Kidney epithelial cell (primary cell): ENCODE measurements around the gene VPS4B. TPM values are rescaled to one million over a fixed set of nuclear protein-coding genes. Genes with fewer than 3 reads are reported as not detected.

ENCODE experiments used
- DNase-seq: peaks from one replicate; pipeline ENCODE4 v3.0.0-alpha.2; 2010; ENCODE audit warnings: low read depth
- H3K27me3 ChIP-seq: 2 replicates; pipeline ENCODE4 v1.6.0; 2011; ENCODE audit warnings: low read length; ENCODE audit not compliant: control insufficient read depth, insufficient read depth
- H3K36me3 ChIP-seq: 2 replicates; pipeline ENCODE4 v1.5.1; 2011; ENCODE audit warnings: low read length; ENCODE audit not compliant: control insufficient read depth, insufficient read depth
- H3K4me3 ChIP-seq: 2 replicates; pipeline ENCODE4 v1.5.1; 2011; ENCODE audit warnings: low read depth, mild to moderate bottlenecking, control low read depth, low read length
- total RNA-seq: library from RNA; depleted of rRNA; stranded (reverse); fragments of >200 nt; gene quantifications from 2 replicates; pipeline ENCODE4 v1.2.3, GENCODE V29; 2015
- TF ChIP-seq, protein P1 (sequence below): IDR thresholded peaks from 2 replicates; pipeline ENCODE4 v1.5.1; 2011; ENCODE audit warnings: mild to moderate bottlenecking, moderate library complexity, low read length, control low read depth, inconsistent platforms; ENCODE audit not compliant: insufficient read depth, poor library complexity, severe bottlenecking

The VPS4B gene
- total RNA-seq, 1 donor from 2014 or later = 63.8 TPM

GRCh38 chr18:63440219-63440618, 17.9 kb upstream of the VPS4B start:
- Histone ChIP-seq H3K36me3 (no peaks in the 10 kb centered on the region), H3K4me3 (no peak overlapping the region), H3K27me3 (no peaks in the 10 kb centered on the region)
- peak; percentile 16 for DNase-seq
- TF ChIP-seq, protein P1, sequence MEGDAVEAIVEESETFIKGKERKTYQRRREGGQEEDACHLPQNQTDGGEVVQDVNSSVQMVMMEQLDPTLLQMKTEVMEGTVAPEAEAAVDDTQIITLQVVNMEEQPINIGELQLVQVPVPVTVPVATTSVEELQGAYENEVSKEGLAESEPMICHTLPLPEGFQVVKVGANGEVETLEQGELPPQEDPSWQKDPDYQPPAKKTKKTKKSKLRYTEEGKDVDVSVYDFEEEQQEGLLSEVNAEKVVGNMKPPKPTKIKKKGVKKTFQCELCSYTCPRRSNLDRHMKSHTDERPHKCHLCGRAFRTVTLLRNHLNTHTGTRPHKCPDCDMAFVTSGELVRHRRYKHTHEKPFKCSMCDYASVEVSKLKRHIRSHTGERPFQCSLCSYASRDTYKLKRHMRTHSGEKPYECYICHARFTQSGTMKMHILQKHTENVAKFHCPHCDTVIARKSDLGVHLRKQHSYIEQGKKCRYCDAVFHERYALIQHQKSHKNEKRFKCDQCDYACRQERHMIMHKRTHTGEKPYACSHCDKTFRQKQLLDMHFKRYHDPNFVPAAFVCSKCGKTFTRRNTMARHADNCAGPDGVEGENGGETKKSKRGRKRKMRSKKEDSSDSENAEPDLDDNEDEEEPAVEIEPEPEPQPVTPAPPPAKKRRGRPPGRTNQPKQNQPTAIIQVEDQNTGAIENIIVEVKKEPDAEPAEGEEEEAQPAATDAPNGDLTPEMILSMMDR = no peak

GRCh38 chr18:63439334-63439733, 17.1 kb upstream of the VPS4B start:
- TF ChIP-seq, protein P1 = peak; percentile 79
- Histone ChIP-seq H3K36me3 (no peaks in the 10 kb centered on the region), H3K4me3 (no peak overlapping the region), H3K27me3 (no peaks in the 10 kb centered on the region)
- DNase-seq = no peak

DNA sequence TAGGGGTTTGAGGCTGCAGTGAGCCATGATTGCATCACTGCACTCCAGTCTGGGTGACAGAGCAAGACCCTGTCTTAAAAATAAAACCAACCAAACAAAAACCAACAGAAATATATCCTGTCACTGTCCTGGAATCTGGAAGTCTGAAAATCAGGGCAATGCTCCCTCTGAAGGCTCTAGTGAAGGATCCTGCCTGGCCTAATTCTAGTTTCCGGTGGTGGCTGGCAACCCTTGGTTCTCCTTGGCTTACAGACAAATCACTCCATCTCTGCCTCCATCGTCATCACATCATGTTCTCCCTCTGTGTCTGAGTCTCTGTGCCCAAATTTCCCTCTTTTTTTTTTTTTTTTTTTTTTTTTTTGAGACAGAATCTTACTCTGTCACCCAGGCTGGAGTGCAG, 15.9 kb upstream of the VPS4B start:
- TF ChIP-seq, protein P1 = no peak
- DNase-seq = no peak
- H3K36me3 ChIP-seq = no peaks in the 10 kb centered on the region
- H3K4me3 ChIP-seq = no peak overlapping the region
- no peaks in the 10 kb centered on the region for H3K27me3 ChIP-seq

GRCh38 chr18:63433334-63433866, 11.1 kb upstream of the VPS4B start:
- Histone ChIP-seq H3K27me3 (no peaks in the 10 kb centered on the region), H3K36me3 (no peaks in the 10 kb centered on the region), H3K4me3 (no peak overlapping the region)
- no peak for DNase-seq
- TF ChIP-seq, protein P1 = no peak

- Histone ChIP-seq H3K4me3 (no peak overlapping the region), H3K36me3 (no peaks in the 10 kb centered on the region), H3K27me3 (no peaks in the 10 kb centered on the region)
- TF ChIP-seq, protein P1 = no peak
- DNase-seq = no peak
Measured at GRCh38 chr18:63431180-63431579, 8.9 kb upstream of the VPS4B start.

DNA sequence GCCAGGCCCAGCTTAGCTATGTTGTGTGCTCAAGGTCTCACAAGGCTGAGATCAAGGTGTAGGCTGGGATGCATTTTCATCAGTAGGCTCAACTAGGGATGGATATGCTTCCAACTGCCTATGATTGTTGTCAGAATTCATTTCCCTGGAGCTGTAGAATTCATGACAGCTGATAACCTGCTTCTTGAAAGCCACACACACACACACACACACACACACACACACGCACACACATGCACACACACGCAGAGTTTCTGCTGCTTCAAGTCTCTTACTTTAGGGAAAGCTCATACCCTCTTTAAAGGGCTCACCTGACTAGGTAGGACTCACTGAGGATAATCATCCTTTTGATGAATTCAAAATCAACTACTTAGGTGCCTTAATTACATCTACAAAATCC, 8.2 kb upstream of the VPS4B start:
- TF ChIP-seq, protein P1 = no peak
- H3K36me3 ChIP-seq = no peaks in the 10 kb centered on the region
- no peak for DNase-seq
- H3K27me3 ChIP-seq = no peaks in the 10 kb centered on the region
- no peak overlapping the region for H3K4me3 ChIP-seq
